Stimulated activated CD4-positive, alpha-beta T cell treated with anti-CD3 and anti-CD28 coated beads, Interleukin-4, amount 100 ng/mL, for 24 hours (primary cell): ENCODE results near the gene ULBP1.
A peak's percentile ranks its signal among the peaks of the same experiment; 100 is the strongest.
"Not testable (repeated sequence)": the region's sequence is repeated elsewhere in the genome, so short reads cannot be mapped to it uniquely, and the experiment has no call there.

Source experiments
- DNase-seq: peaks from one replicate; pipeline ENCODE4 v3.0.0-alpha.2; 2020

The ULBP1 gene

GRCh38 chr6:149963462-149964307, at the start of gene ULBP1:
ULBP1 (plus strand) TSS chr6:149963943; CDS start chr6:149964050, 107 bp downstream.
- peak; percentile 85 for DNase-seq

GRCh38 chr6:149915970-149916865, 47.5 kb upstream of the ULBP1 start:
- no peak for DNase-seq

GRCh38 chr6:149917679-149918078, 46.1 kb upstream of the ULBP1 start:
- no peak for DNase-seq

- no peak for DNase-seq
Measured at GRCh38 chr6:149918151-149918905, 45.4 kb upstream of the ULBP1 start.

GRCh38 chr6:149919126-149919833, 44.5 kb upstream of the ULBP1 start:
- DNase-seq = not testable (repeated sequence)

GRCh38 chr6:149919834-149920225, 43.9 kb upstream of the ULBP1 start:
- no peak for DNase-seq

- no peak for DNase-seq
Measured at GRCh38 chr6:149921361-149921760, 42.4 kb upstream of the ULBP1 start.

GRCh38 chr6:149922091-149922490, 41.7 kb upstream of the ULBP1 start:
- DNase-seq = not testable (repeated sequence)

- peak; percentile 87 for DNase-seq
Measured at GRCh38 chr6:149922642-149923326, 41.0 kb upstream of the ULBP1 start, which contains the start of gene RAET1G. RAET1G (minus strand) TSS chr6:149923121; CDS start chr6:149923010, 111 bp downstream.

- DNase-seq = no peak
Measured at GRCh38 chr6:149923327-149923986, 40.3 kb upstream of the ULBP1 start.

GRCh38 chr6:149924206-149924932, 39.4 kb upstream of the ULBP1 start:
- no peak for DNase-seq

GRCh38 chr6:149924933-149925252, 38.9 kb upstream of the ULBP1 start:
- no peak for DNase-seq

GRCh38 chr6:149925253-149925973, 38.3 kb upstream of the ULBP1 start:
- DNase-seq = no peak

GRCh38 chr6:149925974-149926777, 37.6 kb upstream of the ULBP1 start:
- DNase-seq = peak; percentile 83

GRCh38 chr6:149927025-149927424, 36.7 kb upstream of the ULBP1 start:
- DNase-seq = not testable (repeated sequence)

GRCh38 chr6:149929422-149929821, 34.3 kb upstream of the ULBP1 start:
- no peak for DNase-seq

GRCh38 chr6:149931501-149931900, 32.2 kb upstream of the ULBP1 start:
- no peak for DNase-seq

GRCh38 chr6:149933036-149933435, 30.7 kb upstream of the ULBP1 start:
- DNase-seq = no peak

GRCh38 chr6:149933461-149933860, 30.3 kb upstream of the ULBP1 start:
- DNase-seq = no peak
